Colonic mucosa (tissue), 4 donors: Measurements from ENCODE around the gene SLIT1. TPM values are rescaled to one million over a fixed set of nuclear protein-coding genes. Genes with fewer than 3 reads are reported as not detected.

Experiments used
- DNase-seq: peaks from one replicate; pipeline ENCODE4 v3.0.0-alpha.2; 2020
- H3K27ac ChIP-seq: fragments of 200-600 bp; one replicate; pipeline ENCODE4 v1.8.0; 2021
- H3K27me3 ChIP-seq: fragments of 200-600 bp; one replicate; pipeline ENCODE4 v1.8.0; 2021
- H3K36me3 ChIP-seq: fragments of 200-600 bp; one replicate; pipeline ENCODE4 v1.8.0; 2021
- H3K4me1 ChIP-seq: fragments of 200-600 bp; one replicate; pipeline ENCODE4 v1.8.0; 2021; ENCODE audit warnings: mild to moderate bottlenecking
- H3K4me3 ChIP-seq: fragments of 200-600 bp; one replicate; pipeline ENCODE4 v1.8.0; 2021
- H3K9ac ChIP-seq, 2 donors: one replicate each; pipeline ENCODE4 v1.7.0; 2013; ENCODE audit warnings: control low read depth in 2 of 2, low read depth in 2 of 2, low read length in 2 of 2
- H3K9me3 ChIP-seq: fragments of 200-600 bp; one replicate; pipeline ENCODE4 v1.8.0; 2021
- CTCF ChIP-seq: fragments of 200-600 bp; IDR thresholded peaks from one replicate; pipeline ENCODE4 v1.8.0; 2022; ENCODE audit warnings: antibody characterized with exemption, mild to moderate bottlenecking
- intact Hi-C: fragments of 100-400 bp; cut with DNase I; formaldehyde crosslinking; loops from one replicate; pipeline ENCODE4 v1.14.1; 2022
- total RNA-seq, 2 donors: library from RNA; stranded (reverse); fragmentation: NEBNext Ultra II Directional in 1 of 2; extraction: Animal tissue kit (Norgen Biotek cat#: 25700) in 1 of 2; gene quantifications; one replicate each; pipeline ENCODE4 v1.2.1, GENCODE V29; 2021
- donor health status: healthy.
- donor health status: DM: no; HTN: no; CAD: no.
- donor health status: DM: no; HTN: no; CAD: no.

The SLIT1 gene
- total RNA-seq, 2 donors from 2014 or later: 0.17 to 0.24 TPM

DNA sequence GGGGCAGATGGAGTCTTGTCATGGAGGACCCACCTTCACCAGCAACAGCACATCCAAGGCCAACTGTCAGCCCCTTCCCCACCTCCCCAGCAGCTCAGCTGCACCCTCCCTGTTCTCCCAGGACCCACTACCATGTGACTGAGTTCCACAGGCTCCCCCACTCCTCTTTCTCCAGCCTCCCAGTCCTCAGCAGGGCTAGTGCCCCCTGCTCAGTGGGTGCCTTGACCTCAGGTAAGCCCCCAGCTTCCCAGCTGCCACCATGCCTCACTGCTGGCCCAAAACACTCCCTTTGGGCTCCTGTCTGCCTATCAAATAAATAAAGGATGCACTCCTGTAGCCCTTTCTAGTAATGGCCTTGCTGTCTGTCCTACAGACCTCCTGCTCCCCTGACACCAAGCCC, 174.4 kb downstream of the SLIT1 start:
- H3K9me3 ChIP-seq: no peaks in the 10 kb centered on the region
- no peaks in the 10 kb centered on the region for H3K36me3 ChIP-seq
- DNase-seq: no peak
- H3K4me3 ChIP-seq: no peak overlapping the region
- H3K9ac ChIP-seq: no peak overlapping the region
- no peaks in the 10 kb centered on the region for H3K27me3 ChIP-seq
- TF ChIP-seq CTCF: no peak
- no peaks in the 10 kb centered on the region for H3K4me1 ChIP-seq
- no peak overlapping the region for H3K27ac ChIP-seq
- intact Hi-C loops: no loop called here

DNA sequence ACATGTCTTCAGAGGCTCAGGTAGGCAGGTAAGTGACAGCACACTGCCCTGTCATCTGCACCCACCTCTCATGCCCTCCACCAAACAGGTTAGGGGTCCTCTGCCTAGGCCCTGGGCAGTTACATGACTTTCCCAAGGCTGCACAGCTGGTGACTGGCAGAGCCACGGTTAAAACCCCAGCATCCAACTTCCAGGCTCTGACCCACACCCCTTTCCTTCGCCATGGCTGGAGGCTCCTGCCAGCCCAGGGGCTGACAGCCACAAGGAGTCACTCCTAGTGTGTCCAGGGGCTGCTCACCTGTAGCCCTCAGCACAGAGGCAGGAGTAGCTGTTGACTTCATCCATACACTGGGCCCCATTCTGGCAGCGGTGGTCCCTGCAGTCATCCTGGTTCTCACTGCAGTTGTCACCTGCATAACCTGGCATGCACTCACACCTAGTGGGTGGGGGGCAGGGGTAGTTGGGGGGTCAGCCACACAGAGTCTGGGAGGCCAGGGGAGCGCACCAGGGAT, 175.0 kb downstream of the SLIT1 start:
- no peaks in the 10 kb centered on the region for H3K36me3 ChIP-seq
- no peak overlapping the region for H3K9ac ChIP-seq
- no peak for TF ChIP-seq CTCF

DNA sequence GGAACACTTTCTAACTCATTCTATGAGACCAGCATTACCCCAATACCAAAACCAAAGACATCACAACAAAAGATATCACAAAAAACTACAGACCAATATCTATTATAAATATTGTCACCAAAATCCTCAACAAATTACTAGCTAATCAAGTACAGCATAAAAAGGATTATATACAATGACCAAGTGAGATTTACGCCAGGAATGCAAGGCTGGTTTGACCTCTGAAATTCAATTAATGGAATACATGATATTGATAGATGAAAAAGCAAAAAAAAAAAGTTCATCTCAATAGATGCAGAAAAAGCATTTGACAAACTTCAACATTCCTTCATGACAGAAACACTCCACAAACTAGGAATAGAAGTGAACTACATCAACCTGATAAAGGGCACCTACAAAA, 178.3 kb downstream of the SLIT1 start:
- H3K27ac ChIP-seq: no peak overlapping the region
- no peak for DNase-seq
- no peaks in the 10 kb centered on the region for H3K4me1 ChIP-seq
- H3K36me3 ChIP-seq: no peaks in the 10 kb centered on the region
- no peaks in the 10 kb centered on the region for H3K9me3 ChIP-seq
- intact Hi-C loops: no loop called here
- no peaks in the 10 kb centered on the region for H3K27me3 ChIP-seq
- TF ChIP-seq CTCF: no peak
- H3K9ac ChIP-seq: no peak overlapping the region
- H3K4me3 ChIP-seq: no peak overlapping the region

More for the DNA sequence above, 175.0 kb downstream of the SLIT1 start:
- H3K27ac ChIP-seq: no peak overlapping the region
- no peak overlapping the region for H3K4me3 ChIP-seq
- intact Hi-C loops: no loop called here
- no peaks in the 10 kb centered on the region for H3K9me3 ChIP-seq
- H3K4me1 ChIP-seq: no peaks in the 10 kb centered on the region
- no peaks in the 10 kb centered on the region for H3K27me3 ChIP-seq
- no peak for DNase-seq

- no peaks in the 10 kb centered on the region for H3K27me3 ChIP-seq
- no peak for TF ChIP-seq CTCF
- H3K27ac ChIP-seq: no peak overlapping the region
- H3K9me3 ChIP-seq: no peaks in the 10 kb centered on the region
- H3K4me3 ChIP-seq: no peak overlapping the region
- no peak overlapping the region for H3K9ac ChIP-seq
- H3K4me1 ChIP-seq: no peaks in the 10 kb centered on the region
- intact Hi-C loops: no loop called here
- H3K36me3 ChIP-seq: no peaks in the 10 kb centered on the region
- DNase-seq: no peak
Measured at GRCh38 chr10:97006364-97006763, 179.4 kb downstream of the SLIT1 start.

GRCh38 chr10:97005349-97005748, 180.4 kb downstream of the SLIT1 start:
- H3K27ac ChIP-seq: no peak overlapping the region
- H3K9me3 ChIP-seq: no peaks in the 10 kb centered on the region
- no peaks in the 10 kb centered on the region for H3K36me3 ChIP-seq
- intact Hi-C loops: no loop called here
- H3K4me1 ChIP-seq: no peaks in the 10 kb centered on the region
- H3K27me3 ChIP-seq: no peaks in the 10 kb centered on the region
- DNase-seq: no peak
- no peak overlapping the region for H3K4me3 ChIP-seq
- H3K9ac ChIP-seq: no peak overlapping the region
- no peak for TF ChIP-seq CTCF
